Endodermal cell (in vitro differentiated cells): ENCODE data around the gene PPP1R3F. TPM values are rescaled to one million over a fixed set of nuclear protein-coding genes. Genes with fewer than 3 reads are reported as not detected.

Source experiments
- DNase-seq: peaks from one replicate; pipeline ENCODE4 v3.0.0-alpha.2; 2017
- H3K27ac ChIP-seq: 2 replicates; pipeline ENCODE4 v1.5.1; 2013; ENCODE audit warnings: mild to moderate bottlenecking, low read depth, low read length, moderate library complexity
- H3K27me3 ChIP-seq: 2 replicates; pipeline ENCODE4 v1.6.1; 2013; ENCODE audit warnings: mild to moderate bottlenecking, low read length, moderate library complexity; ENCODE audit not compliant: insufficient read depth, control insufficient read depth, poor library complexity, severe bottlenecking
- H3K36me3 ChIP-seq: 2 replicates; pipeline ENCODE4 v1.7.0; 2013; ENCODE audit warnings: mild to moderate bottlenecking, low read length, moderate library complexity; ENCODE audit not compliant: control insufficient read depth, insufficient read depth
- H3K4me1 ChIP-seq: one replicate; pipeline ENCODE4 v1.7.0; 2013; ENCODE audit warnings: low read length; ENCODE audit not compliant: control insufficient read depth, insufficient read depth
- H3K4me3 ChIP-seq: 2 replicates; pipeline ENCODE4 v1.5.1; 2013; ENCODE audit warnings: mild to moderate bottlenecking, low read length, moderate library complexity
- H3K9ac ChIP-seq: 2 replicates; pipeline ENCODE4 v1.6.1; 2013; ENCODE audit warnings: mild to moderate bottlenecking, low read length, moderate library complexity; ENCODE audit not compliant: poor library complexity, severe bottlenecking; ENCODE audit errors: extremely low read depth
- H3K9me3 ChIP-seq: 2 replicates; pipeline ENCODE4 v1.6.1; 2013; ENCODE audit warnings: mild to moderate bottlenecking, low read length, moderate library complexity; ENCODE audit not compliant: control insufficient read depth
- H3K27ac Mint-ChIP-seq: 2 replicates; pipeline ENCODE4 v1.8.0; 2020; ENCODE audit warnings: mixed read lengths
- H3K27me3 Mint-ChIP-seq: 2 replicates; pipeline ENCODE4 v1.8.0; 2021; ENCODE audit warnings: mild to moderate bottlenecking, mixed read lengths; ENCODE audit not compliant: insufficient read depth
- H3K36me3 Mint-ChIP-seq: 2 replicates; pipeline ENCODE4 v1.8.0; 2020; ENCODE audit warnings: low read depth, mixed read lengths
- H3K4me1 Mint-ChIP-seq: 2 replicates; pipeline ENCODE4 v1.8.0; 2020; ENCODE audit warnings: mixed read lengths
- H3K4me3 Mint-ChIP-seq: 2 replicates; pipeline ENCODE4 v1.8.0; 2020; ENCODE audit warnings: mild to moderate bottlenecking, moderate library complexity, mixed read lengths
- H3K9me3 Mint-ChIP-seq: 2 replicates; pipeline ENCODE4 v1.8.0; 2020; ENCODE audit warnings: mild to moderate bottlenecking, mixed read lengths
- CTCF ChIP-seq: fragments of 200-600 bp; sonication (generic); conservative IDR thresholded peaks from 2 replicates; pipeline ENCODE4 v1.5.0; 2021; ENCODE audit warnings: antibody characterized with exemption, mild to moderate bottlenecking
- WGBS, 2 experiments: methylation state at CpG; one replicate each; pipeline versions ENCODE4 v1.1.5 to v1.1.7; 2013; ENCODE audit warnings: missing lambda C conversion rate in 2 of 2, mixed read lengths in 1 of 2; ENCODE audit not compliant: insufficient coverage in 1 of 2, insufficient read length in 1 of 2; 5-methylcytosine and 5-hydroxymethylcytosine counted together
- total RNA-seq, 2 donors: library from RNA; stranded (reverse); fragmentation: NEBNext Ultra II Directional in 1 of 2; extraction: Animal tissue kit (Norgen Biotek cat#: 25700) in 1 of 2; gene quantifications; 2 replicates in 1 of 2; 3 replicates in 1 of 2; pipeline ENCODE4 v1.2.1, GENCODE V29; 2021

PPP1R3F gene
- total RNA-seq, 2 donors from 2014 or later: 6.9 to 16.6 TPM

- H3K27ac Mint-ChIP-seq: no peak overlapping the region
- no peaks in the 10 kb centered on the region for H3K9me3 ChIP-seq
- no peak overlapping the region for H3K9ac ChIP-seq
- DNase-seq: no peak
- TF ChIP-seq CTCF: no peak
- H3K36me3 Mint-ChIP-seq: peaks cover 19% of the 10 kb centered on the region
- H3K27me3 ChIP-seq: no peaks in the 10 kb centered on the region
- no peaks in the 10 kb centered on the region for H3K4me1 Mint-ChIP-seq
- no peaks in the 10 kb centered on the region for H3K4me1 ChIP-seq
- no peak overlapping the region for H3K4me3 ChIP-seq
- peaks cover 3% of the 10 kb centered on the region for H3K36me3 ChIP-seq
- peaks cover 66% of the 10 kb centered on the region for H3K9me3 Mint-ChIP-seq
- H3K27ac ChIP-seq: no peak overlapping the region
- H3K27me3 Mint-ChIP-seq: no peaks in the 10 kb centered on the region
- 94% methylated on average over 11 of the region's 11 CpGs; no CpG with 5 or more reads in 1 of the 2 experiments for WGBS, 2 experiments
- no peak overlapping the region for H3K4me3 Mint-ChIP-seq
Measured at GRCh38 chrX:49247346-49247745, 22.2 kb upstream of the PPP1R3F start.

GRCh38 chrX:49247916-49248811, 21.4 kb upstream of the PPP1R3F start:
- H3K27ac Mint-ChIP-seq: no peak overlapping the region
- no peak for TF ChIP-seq CTCF
- H3K9me3 Mint-ChIP-seq: peaks cover 69% of the 10 kb centered on the region

GRCh38 chrX:49249071-49249470, 20.5 kb upstream of the PPP1R3F start:
- Histone ChIP-seq H3K4me3 (no peak overlapping the region), H3K36me3 (peaks cover 3% of the 10 kb centered on the region), H3K9me3 (no peaks in the 10 kb centered on the region), H3K27ac (no peak overlapping the region), H3K9ac (no peak overlapping the region), H3K27me3 (no peaks in the 10 kb centered on the region), H3K4me1 (no peaks in the 10 kb centered on the region)
- Mint-ChIP-seq H3K36me3 (peaks cover 15% of the 10 kb centered on the region), H3K9me3 (peaks cover 67% of the 10 kb centered on the region), H3K4me1 (no peaks in the 10 kb centered on the region), H3K27ac (no peak overlapping the region), H3K4me3 (no peak overlapping the region), H3K27me3 (no peaks in the 10 kb centered on the region)
- WGBS, 2 experiments: 92% methylated on average over 6 of the region's 6 CpGs; no CpG with 5 or more reads in 1 of the 2 experiments
- DNase-seq: no peak
- no peak for TF ChIP-seq CTCF

More at GRCh38 chrX:49247916-49248811, 21.4 kb upstream of the PPP1R3F start:
- H3K9me3 ChIP-seq: no peaks in the 10 kb centered on the region
- Mint-ChIP-seq H3K27me3 (no peaks in the 10 kb centered on the region), H3K4me1 (no peaks in the 10 kb centered on the region), H3K36me3 (peaks cover 19% of the 10 kb centered on the region), H3K4me3 (no peak overlapping the region)
- no peaks in the 10 kb centered on the region for H3K27me3 ChIP-seq
- no peak overlapping the region for H3K9ac ChIP-seq
- DNase-seq: no peak
- WGBS, 2 experiments: 95 to 100% methylated on average over 2 to 27 of the region's 28 CpGs
- no peak overlapping the region for H3K27ac ChIP-seq
- no peak overlapping the region for H3K4me3 ChIP-seq
- peaks cover 3% of the 10 kb centered on the region for H3K36me3 ChIP-seq
- no peaks in the 10 kb centered on the region for H3K4me1 ChIP-seq
